ENCODE measurements around the gene NMT1.

The NMT1 gene

DNA sequence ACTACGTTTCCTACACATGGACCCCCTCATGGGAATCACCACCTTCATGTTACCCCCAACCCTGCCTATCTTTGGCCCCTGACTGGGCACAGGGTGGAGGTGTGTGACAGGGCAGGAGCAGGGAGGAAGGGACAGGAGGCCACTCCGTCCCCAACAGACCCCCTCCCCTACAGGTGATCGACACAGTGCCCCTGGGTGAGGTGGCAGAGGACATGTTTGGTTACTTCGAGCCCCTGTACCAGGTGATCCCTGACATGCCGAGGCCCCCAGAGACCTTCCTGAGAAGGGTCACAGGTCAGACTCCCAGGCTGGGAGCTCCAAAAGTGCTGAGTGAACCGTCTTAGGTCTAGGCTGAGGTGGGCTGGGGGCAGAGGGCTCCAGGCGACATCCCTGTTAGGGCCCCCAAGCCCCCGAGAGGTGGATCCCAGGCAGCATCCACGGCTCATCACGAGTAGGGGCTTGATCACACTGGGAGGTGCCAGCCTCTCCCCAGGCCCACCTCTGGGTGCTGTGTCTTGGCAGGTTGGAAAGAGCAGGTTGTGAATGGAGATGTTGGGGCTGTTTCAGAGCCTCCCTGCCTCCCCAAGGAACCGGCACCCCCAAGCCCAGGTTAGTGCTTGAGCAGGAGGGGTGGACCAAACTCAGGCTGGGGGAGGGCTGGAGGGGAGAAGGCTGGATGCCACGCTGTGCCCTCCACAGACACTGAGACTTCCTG, 75.9 kb downstream of the NMT1 start:
- DNase-seq (ENCODE audit: low read depth), result no peak

DNA sequence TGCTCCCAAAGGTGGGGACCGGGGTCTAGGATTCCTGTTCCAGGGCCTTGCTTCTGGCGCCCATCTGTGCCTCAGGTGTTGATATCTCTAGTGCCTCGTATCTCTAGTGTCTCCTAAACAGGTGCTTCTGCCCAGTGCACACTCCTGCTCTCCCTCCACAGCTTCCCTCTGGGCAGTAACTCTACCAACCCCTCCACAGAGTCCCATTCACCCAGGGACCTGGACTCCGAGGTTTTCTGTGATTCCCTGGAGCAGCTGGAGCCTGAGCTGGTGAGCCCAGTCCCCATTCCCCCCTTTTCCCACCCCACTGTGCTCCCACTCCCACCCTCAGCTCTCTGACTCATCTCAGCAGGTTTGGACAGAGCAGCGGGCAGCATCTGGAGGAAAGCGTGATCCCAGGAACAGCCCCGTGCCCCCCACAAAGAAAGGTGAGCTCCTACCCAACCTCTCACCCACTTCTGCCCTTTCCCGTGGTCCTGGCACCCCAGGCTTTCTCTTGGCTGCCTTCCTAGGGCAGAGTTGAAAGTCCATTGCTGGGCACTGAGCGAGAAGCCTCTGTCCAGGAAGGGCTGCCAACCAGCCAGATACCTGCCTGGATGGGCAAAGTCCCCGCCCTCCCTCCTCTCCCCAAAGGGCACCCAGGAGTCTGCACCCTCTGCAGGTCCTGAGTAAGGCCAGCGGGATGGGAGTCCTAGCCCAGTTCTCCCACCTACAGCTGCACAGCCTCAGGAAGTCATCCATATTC, 76.6 kb downstream of the NMT1 start:
- DNase-seq (ENCODE audit: low read depth), result no peak

GRCh38 chr17:45138911-45139532, 77.9 kb downstream of the NMT1 start:
- DNase-seq (ENCODE audit: low read depth), result no peak

DNA sequence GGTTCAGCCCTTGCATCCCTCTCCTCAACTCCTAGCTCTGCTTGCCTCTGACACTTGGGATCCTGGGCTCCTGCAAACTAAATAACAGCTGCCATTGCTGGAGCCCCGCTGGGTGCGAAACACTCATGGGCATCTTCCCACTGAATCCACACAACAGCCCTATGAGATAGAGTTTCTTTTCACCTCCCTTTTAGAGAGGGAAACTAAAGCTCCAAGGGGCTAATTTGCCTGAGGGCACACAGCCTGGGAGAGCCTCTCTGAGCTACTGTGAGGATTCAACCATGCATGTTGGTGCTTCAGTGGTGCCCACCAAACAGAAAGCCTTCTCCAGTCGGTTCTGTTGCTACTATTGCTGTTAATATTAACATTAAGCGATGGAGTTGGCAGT, 78.4 kb downstream of the NMT1 start:
- DNase-seq (ENCODE audit: low read depth), result no peak

GRCh38 chr17:45143094-45143670, 82.1 kb downstream of the NMT1 start:
- DNase-seq (ENCODE audit: low read depth), result no peak

- DNase-seq (ENCODE audit: low read depth), result peak; percentile 66
Measured at GRCh38 chr17:45143767-45144198, 82.7 kb downstream of the NMT1 start.

- DNase-seq (ENCODE audit: low read depth), result peak; percentile 53
Measured at GRCh38 chr17:45144199-45145034, 83.3 kb downstream of the NMT1 start.

DNA sequence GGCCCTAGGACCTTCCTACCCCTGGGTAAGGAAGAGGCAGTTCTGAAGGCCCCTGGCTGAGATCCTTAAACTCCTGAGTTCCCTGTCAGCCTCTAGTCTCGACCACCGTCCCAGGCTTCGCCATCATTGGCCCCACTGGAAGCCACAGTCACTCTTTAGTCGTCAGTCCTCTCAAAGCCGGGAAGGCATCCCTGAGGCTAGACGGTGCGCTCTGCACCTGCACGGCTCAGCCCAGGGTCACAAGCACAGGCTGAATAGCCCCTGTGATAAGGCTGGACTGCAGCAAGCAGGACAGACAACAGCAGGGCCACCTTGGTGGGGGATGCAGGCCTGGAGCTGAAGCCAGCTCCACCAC, 83.9 kb downstream of the NMT1 start:
- DNase-seq (ENCODE audit: low read depth), result no peak

GRCh38 chr17:45146166-45146565, 85.0 kb downstream of the NMT1 start:
- DNase-seq (ENCODE audit: low read depth), result no peak

DNA sequence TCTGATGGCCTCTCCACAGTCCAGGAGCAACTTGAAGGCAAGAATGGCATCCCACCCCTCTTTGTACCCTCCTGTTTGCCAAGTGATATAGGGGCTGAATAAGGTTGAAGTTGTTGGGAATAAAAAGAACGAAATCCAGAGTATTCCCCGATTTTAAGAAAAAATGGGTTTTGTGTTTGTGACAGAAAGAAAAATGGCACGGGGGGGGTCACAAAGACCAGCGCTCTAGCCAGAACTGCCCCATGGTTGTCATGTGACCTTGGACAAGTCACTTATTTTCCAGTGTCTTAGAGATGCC, 85.4 kb downstream of the NMT1 start:
- no peak for DNase-seq (ENCODE audit: low read depth)

DNA sequence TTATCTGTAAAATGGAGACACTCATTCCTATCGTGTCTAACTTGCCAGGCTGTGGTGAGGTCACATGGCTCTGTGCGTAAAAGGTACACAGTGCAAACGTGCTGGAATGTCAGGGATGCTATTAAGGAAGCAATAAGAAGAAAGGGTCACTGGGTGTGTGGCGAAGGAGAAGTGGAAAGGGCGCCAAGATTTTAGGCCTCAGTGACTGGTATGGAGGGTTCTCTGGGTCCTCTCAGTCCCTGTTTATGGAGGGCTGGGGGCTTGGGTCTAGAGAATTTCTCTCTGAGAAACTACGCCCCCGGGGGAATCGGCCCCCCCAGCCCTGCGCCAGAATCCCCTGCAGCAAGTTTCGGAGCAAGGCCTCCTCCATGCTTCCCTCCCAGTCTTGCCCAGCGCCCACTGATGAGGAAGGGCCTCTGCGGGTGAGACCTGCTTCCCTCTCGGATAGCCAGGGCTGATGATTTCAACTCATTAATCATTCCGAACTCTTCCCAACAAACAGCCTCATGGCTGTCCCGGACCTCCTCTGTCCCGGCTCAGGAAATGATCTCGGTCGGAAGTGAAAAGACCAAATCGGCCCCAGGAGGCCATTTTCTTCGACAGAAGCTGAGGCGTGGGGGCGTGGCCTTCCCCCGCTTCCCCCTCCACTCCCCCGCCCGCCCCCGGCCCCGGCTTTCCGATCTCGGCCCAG, 85.9 kb downstream of the NMT1 start:
- DNase-seq (ENCODE audit: low read depth), result peak; percentile 85

DNA sequence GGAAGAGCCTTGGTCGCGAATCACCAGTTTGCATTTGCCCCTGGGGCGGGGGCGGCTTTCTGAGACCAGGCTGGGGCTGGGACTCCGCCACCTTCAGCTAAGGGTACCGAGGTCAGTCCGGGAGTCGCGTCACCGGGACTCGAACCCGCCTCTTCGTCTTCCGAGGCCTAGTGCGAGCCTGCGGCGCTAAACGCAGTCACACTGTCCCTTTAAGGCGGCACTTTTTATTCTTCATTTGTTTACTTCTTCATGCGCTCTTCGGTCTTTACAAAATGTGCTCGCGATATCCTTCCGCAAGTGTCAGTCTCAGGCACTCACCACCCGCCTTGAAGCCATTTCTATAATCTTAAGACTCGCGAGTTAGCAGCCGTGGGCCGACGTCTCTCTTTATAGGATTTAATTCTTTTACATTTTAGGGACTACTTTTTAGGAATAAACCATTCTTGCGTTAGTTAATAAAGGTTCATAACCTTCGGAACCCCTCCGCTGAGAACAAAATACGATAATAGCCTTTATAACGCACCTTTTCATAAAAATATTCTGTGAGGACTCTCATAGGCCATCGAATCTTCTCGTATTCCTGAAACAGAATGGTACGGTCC, 86.6 kb downstream of the NMT1 start:
- DNase-seq (ENCODE audit: low read depth), result peak; percentile 99

DNA sequence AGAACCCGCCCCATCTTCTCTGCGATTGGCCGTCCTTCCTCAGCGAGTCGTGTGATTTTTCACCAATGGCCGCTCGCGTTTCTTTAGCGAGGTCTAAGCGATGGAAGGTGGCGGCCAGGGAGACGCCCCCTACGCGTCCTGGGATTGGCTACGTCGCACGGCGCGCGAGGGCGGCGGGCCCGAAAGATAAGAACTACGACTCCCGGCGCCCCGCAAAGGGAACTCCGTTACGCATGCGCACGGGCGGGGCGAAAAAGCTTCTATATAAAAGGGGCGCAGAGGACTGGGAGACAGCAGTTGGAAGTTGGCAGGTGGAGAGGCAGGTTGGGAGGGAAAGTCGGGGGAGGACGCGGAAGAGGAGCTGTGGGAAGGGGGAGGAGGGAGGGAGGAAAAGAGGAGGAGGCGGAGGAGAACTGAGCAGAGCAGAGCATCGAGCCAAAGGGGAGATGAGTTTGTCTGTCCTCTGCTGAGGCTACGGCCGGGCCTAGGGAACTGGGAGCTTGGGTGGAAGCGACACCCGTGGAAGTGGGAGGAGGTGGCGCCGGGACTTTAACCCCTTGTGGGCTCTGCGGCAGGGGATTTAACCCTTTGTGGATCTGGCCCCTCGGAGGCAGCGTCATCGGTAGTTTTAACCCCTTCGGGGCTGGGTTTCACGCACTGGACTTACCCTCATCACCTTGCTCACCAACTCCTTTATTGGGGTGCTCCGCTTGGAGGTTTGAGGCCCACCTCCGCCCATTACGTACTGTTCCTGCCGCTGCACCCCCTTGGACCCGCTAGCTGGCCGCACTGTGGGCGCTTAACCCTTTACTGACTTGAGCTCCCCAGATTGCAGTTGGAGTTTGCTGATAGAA, 87.3 kb downstream of the NMT1 start, which contains the start of gene HEXIM1:
HEXIM1 (plus strand) TSS at position 293 of the 854 bp plus-strand sequence. CDS start 716 bp downstream, outside the sequence.
- peak; percentile 100 for DNase-seq (ENCODE audit: low read depth)

GRCh38 chr17:45149037-45149668, 88.0 kb downstream of the NMT1 start:
- peak; percentile 91 for DNase-seq (ENCODE audit: low read depth)

GRCh38 chr17:45149669-45150664, 88.8 kb downstream of the NMT1 start:
- peak; percentile 78 for DNase-seq (ENCODE audit: low read depth)

GRCh38 chr17:45150911-45151809, 90.0 kb downstream of the NMT1 start:
- no peak for DNase-seq (ENCODE audit: low read depth)

DNA sequence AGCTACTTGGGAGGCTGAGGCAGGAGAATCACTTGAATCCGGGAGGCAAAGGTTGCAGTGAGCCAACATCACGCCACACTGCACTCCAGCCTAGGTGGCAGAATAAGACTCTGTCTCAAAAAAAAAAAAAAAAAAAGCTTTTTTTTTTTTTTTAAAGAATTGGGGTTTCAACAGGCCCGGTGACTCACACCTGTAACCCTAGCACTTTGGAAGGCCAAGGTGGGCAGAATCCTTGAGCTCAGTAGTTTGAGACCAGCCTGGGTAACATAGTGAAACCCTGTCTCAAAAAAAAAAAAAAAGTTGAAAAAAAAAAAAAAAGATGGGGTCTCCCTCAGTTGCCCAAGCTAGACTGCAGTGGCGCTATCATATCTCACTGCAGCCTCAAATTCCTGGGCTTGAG, 93.9 kb downstream of the NMT1 start:
- DNase-seq (ENCODE audit: low read depth), result no peak
